GM21825 (cell line): ENCODE results near the gene APOC3.
A peak's percentile ranks its signal among the peaks of the same experiment; 100 is the strongest.
"Not testable (repeated sequence)": the region's sequence is repeated elsewhere in the genome, so short reads cannot be mapped to it uniquely, and the experiment has no call there.

Experiments
- ATAC-seq: cut with Tn5 transposase; IDR thresholded peaks from one replicate; pipeline ENCODE4 v1.9.1; 2021; ENCODE audit warnings: mild to moderate bottlenecking, moderate library complexity; ENCODE audit not compliant: unreplicated experiment

Gene APOC3

GRCh38 chr11:116828632-116829524 lies 829 bp upstream of the APOC3 start:
- ATAC-seq: no peak

GRCh38 chr11:116830184-116830912 lies 641 bp downstream of the APOC3 start:
- no peak for ATAC-seq

GRCh38 chr11:116831790-116832349 lies 2.2 kb downstream of the APOC3 start:
- ATAC-seq: no peak

GRCh38 chr11:116832350-116833290 lies 2.9 kb downstream of the APOC3 start:
- ATAC-seq: no peak

- no peak for ATAC-seq
Observed at GRCh38 chr11:116833491-116833815, 3.7 kb downstream of the APOC3 start.

GRCh38 chr11:116833816-116834534 lies 4.3 kb downstream of the APOC3 start:
- ATAC-seq: no peak

- not testable (repeated sequence) for ATAC-seq
Observed at GRCh38 chr11:116834535-116835041, 4.9 kb downstream of the APOC3 start.

- ATAC-seq: no peak
Observed at GRCh38 chr11:116835042-116835772, 5.5 kb downstream of the APOC3 start.

- ATAC-seq: peak; percentile 85
Observed at GRCh38 chr11:116835791-116836631, 6.3 kb downstream of the APOC3 start.

GRCh38 chr11:116836632-116836991 lies 6.9 kb downstream of the APOC3 start:
- ATAC-seq: no peak

- ATAC-seq: no peak
Observed at GRCh38 chr11:116837231-116838091, 7.8 kb downstream of the APOC3 start, which contains the start of gene APOA1. TSS of gene APOA1 (minus strand) at chr11:116837622. CDS start at chr11:116837387, 235 bp downstream.

- no peak for ATAC-seq
Observed at GRCh38 chr11:116838321-116839084, 8.8 kb downstream of the APOC3 start.

GRCh38 chr11:116840224-116840745 lies 10.6 kb downstream of the APOC3 start:
- no peak for ATAC-seq

- no peak for ATAC-seq
Observed at GRCh38 chr11:116840746-116841296, 11.1 kb downstream of the APOC3 start.

- ATAC-seq: no peak
Observed at GRCh38 chr11:116842117-116842516, 12.4 kb downstream of the APOC3 start.

- ATAC-seq: no peak
Observed at GRCh38 chr11:116842909-116843308, 13.2 kb downstream of the APOC3 start.
